ENCODE results near the gene IRF5.
A peak's percentile ranks its signal among the peaks of the same experiment; 100 is the strongest.
"Not testable (repeated sequence)": the region's sequence is repeated elsewhere in the genome, so short reads cannot be mapped to it uniquely, and the experiment has no call there.

IRF5 gene

GRCh38 chr7:128994560-128994959, 56.8 kb downstream of the IRF5 start:
- not testable (repeated sequence) for H3K4me1 Mint-ChIP-seq, DNase-seq, H3K27ac Mint-ChIP-seq, ATAC-seq, H3K4me3 Mint-ChIP-seq, H3K9me3 Mint-ChIP-seq, H3K27me3 Mint-ChIP-seq

- DNase-seq (no peak), ATAC-seq (no peak)
- Mint-ChIP-seq H3K9me3 (no peaks in the 10 kb centered on the region), H3K27ac (peak overlapping the region in 1 of 2 donors; percentile 19), H3K4me1 (no peaks in the 10 kb centered on the region), H3K4me3 (no peak overlapping the region), H3K27me3 (no peaks in the 10 kb centered on the region)
Observed at GRCh38 chr7:128997181-128997580, 59.5 kb downstream of the IRF5 start.

Data from stimulated activated naive CD8-positive, alpha-beta T cell treated with anti-CD3 and anti-CD28 coated beads, Interleukin-15, amount 100 ng/mL, for 72 hours (primary cell).